Osteoblast (primary cell): ENCODE measurements around the gene PNKD. TPM values are rescaled to one million over a fixed set of nuclear protein-coding genes. Genes with fewer than 3 reads are reported as not detected.
A peak's percentile ranks its signal among the peaks of the same experiment; 100 is the strongest.

Source experiments
- DNase-seq: peaks from one replicate; pipeline ENCODE4 v3.0.0; 2011; ENCODE audit warnings: low spot score, mixed read lengths; ENCODE audit not compliant: insufficient read length; ENCODE audit errors: missing footprints
- H2AFZ ChIP-seq: 2 replicates; pipeline ENCODE4 v1.6.0; 2011; ENCODE audit warnings: mild to moderate bottlenecking, low read length
- H3K27ac ChIP-seq: 2 replicates; pipeline ENCODE4 v1.5.1; 2011; ENCODE audit warnings: mild to moderate bottlenecking, low read depth, low read length, moderate library complexity
- H3K27me3 ChIP-seq: 2 replicates; pipeline ENCODE4 v1.6.0; 2012; ENCODE audit warnings: mild to moderate bottlenecking, control low read depth, inconsistent platforms, low read length, moderate library complexity; ENCODE audit not compliant: insufficient read depth
- H3K36me3 ChIP-seq: 2 replicates; pipeline ENCODE4 v1.5.1; 2011; ENCODE audit warnings: mild to moderate bottlenecking, low read length, control low read depth, moderate library complexity; ENCODE audit not compliant: insufficient read depth
- H3K4me1 ChIP-seq: 2 replicates; pipeline ENCODE4 v1.5.1; 2011; ENCODE audit warnings: mild to moderate bottlenecking, low read length, control low read depth, moderate library complexity; ENCODE audit not compliant: insufficient read depth
- H3K4me2 ChIP-seq: 2 replicates; pipeline ENCODE4 v1.6.0; 2011; ENCODE audit warnings: mild to moderate bottlenecking, low read length; ENCODE audit not compliant: insufficient read depth
- H3K4me3 ChIP-seq: fragments of 200-600 bp; sonication (generic); 3 replicates; pipeline ENCODE4 v1.5.1; 2012; ENCODE audit warnings: mild to moderate bottlenecking, low read length, inconsistent platforms; ENCODE audit not compliant: insufficient read depth
- H3K79me2 ChIP-seq: 2 replicates; pipeline ENCODE4 v1.6.0; 2012; ENCODE audit warnings: mild to moderate bottlenecking, low read length, control low read depth, inconsistent platforms; ENCODE audit not compliant: insufficient read depth
- H3K9me3 ChIP-seq: 2 replicates; pipeline ENCODE4 v1.5.1; 2011; ENCODE audit warnings: low read depth, low read length, control low read depth
- H4K20me1 ChIP-seq: 2 replicates; pipeline ENCODE4 v1.6.0; 2012; ENCODE audit warnings: mild to moderate bottlenecking, low read length, control low read depth; ENCODE audit not compliant: insufficient read depth
- total RNA-seq: library from RNA; depleted of rRNA; stranded (reverse); fragments of >200 nt; gene quantifications from 2 replicates; pipeline ENCODE4 v1.2.3, GENCODE V29; 2012
- TF ChIP-seq, protein P1 (sequence below): IDR thresholded peaks from 2 replicates; pipeline ENCODE4 v1.5.1; 2011; ENCODE audit warnings: mild to moderate bottlenecking, low read depth, low read length, moderate library complexity; ENCODE audit errors: extremely low read depth

PNKD gene
- total RNA-seq, 1 donor, result 23.2 TPM

DNA sequence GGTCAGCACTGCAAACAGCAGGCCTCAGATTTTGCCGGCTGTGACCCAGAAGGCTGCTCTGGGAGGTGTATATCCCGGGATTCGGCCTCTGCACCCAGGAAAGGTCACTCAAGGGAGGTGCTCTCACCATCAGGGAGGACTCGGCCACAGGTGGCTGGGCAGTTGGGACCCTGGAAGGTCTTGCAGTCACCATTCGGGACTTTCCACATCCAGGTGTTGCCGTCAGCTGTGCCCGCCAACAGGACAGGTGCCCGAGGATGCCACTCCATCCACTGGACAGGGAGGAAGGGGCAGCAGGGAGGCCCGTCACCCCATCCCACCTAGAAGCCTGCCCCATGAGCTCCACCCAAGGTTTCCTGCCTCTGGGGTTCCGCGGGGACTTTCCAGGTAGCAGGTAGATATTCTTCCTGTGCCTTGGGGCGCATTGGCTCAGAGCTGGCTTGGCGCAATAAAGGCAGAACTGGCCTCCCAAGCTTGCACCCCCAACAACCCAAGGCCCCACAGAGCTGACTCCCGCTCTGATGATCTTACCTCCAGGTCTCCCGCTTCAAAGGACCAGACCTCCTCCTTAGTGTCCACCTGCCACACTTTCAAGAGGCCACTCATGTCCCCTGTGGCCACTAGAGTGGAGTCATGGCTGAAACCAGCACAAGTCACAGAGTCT lies 3.9 kb upstream of the PNKD start:
- Histone ChIP-seq H3K36me3 (peaks cover 41% of the 10 kb centered on the region), H3K27ac (no peak overlapping the region), H3K27me3 (no peaks in the 10 kb centered on the region), H4K20me1 (peaks cover 20% of the 10 kb centered on the region), H3K9me3 (no peaks in the 10 kb centered on the region), H2AFZ (no peak overlapping the region), H3K4me1 (peaks cover 14% of the 10 kb centered on the region), H3K4me3 (no peak overlapping the region), H3K4me2 (no peak overlapping the region), H3K79me2 (peaks cover 28% of the 10 kb centered on the region)
- TF ChIP-seq, protein P1, sequence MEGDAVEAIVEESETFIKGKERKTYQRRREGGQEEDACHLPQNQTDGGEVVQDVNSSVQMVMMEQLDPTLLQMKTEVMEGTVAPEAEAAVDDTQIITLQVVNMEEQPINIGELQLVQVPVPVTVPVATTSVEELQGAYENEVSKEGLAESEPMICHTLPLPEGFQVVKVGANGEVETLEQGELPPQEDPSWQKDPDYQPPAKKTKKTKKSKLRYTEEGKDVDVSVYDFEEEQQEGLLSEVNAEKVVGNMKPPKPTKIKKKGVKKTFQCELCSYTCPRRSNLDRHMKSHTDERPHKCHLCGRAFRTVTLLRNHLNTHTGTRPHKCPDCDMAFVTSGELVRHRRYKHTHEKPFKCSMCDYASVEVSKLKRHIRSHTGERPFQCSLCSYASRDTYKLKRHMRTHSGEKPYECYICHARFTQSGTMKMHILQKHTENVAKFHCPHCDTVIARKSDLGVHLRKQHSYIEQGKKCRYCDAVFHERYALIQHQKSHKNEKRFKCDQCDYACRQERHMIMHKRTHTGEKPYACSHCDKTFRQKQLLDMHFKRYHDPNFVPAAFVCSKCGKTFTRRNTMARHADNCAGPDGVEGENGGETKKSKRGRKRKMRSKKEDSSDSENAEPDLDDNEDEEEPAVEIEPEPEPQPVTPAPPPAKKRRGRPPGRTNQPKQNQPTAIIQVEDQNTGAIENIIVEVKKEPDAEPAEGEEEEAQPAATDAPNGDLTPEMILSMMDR, result no peak
- peak; percentile 13 for DNase-seq

DNA sequence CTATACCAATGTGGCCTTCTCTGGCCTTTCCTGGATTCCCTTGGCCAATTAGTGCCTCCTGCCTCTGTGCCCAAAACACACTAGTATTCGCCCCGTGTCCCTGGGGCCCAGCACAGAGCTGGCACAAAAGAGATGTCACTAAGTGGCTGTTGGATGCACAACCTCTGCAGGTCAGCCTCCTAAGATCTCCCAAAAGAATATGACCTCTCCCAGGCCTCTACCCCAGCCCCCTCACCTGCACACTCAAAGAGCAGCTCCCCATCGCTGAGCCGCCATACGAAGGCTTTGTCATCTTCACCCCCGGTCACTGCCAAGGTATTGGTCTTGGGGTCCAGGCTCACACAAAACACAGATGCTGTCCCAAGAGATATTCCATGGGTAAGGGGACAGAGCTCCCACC lies 3.1 kb upstream of the PNKD start:
- Histone ChIP-seq H3K27ac (no peak overlapping the region), H3K4me3 (no peak overlapping the region), H3K4me2 (no peak overlapping the region), H3K36me3 (peaks cover 41% of the 10 kb centered on the region), H3K79me2 (peaks cover 36% of the 10 kb centered on the region), H3K4me1 (peaks cover 21% of the 10 kb centered on the region), H3K27me3 (no peaks in the 10 kb centered on the region), H2AFZ (no peak overlapping the region), H4K20me1 (peaks cover 26% of the 10 kb centered on the region), H3K9me3 (no peaks in the 10 kb centered on the region)
- TF ChIP-seq, protein P1, result no peak
- peak; percentile 62 for DNase-seq

DNA sequence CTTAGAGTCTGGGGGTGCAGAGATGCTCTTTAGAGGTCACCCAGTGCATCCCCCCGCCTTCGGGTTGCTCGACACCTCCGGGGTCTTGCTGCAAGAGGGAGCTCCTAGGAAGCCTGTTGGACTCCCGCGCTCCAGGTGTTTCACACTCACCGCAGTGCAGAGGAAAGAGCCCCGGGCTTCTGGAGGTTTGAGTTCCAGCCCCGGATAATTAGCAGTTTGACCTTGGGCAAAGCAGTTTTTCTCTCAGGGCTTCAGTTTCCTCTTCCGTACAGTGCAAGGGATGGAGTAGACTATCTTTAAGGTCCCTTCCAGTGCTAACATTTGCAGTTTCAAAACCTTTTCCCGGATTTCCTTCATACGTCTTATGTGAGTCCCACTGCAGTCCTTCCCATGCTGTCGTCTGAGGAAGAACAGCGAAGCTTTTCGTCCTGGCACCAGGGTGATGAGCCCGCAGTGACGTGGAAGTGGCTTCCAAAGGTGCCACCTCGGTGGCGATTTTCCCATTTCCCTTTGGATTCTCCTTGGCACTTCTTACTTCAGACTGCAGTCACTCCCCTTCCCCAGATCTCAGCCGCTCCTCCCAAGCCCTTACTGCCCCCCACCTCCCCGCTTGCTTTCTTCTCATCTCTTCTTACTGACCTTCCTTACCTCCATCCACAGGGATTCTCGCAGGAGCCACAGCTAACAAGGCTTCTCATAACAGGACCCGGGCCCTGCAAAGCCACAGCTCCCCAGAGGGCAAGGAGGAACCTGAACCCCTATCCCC lies 585 bp downstream of the PNKD start:
- Histone ChIP-seq H3K27me3 (no peaks in the 10 kb centered on the region), H3K79me2 (peaks cover 55% of the 10 kb centered on the region), H3K4me3 (peak overlapping the region; percentile 97), H4K20me1 (peaks cover 24% of the 10 kb centered on the region), H3K9me3 (no peaks in the 10 kb centered on the region), H3K4me2 (peak overlapping the region; percentile 99), H3K27ac (peak overlapping the region; percentile 69), H3K4me1 (peaks cover 30% of the 10 kb centered on the region), H2AFZ (peak overlapping the region; percentile 87), H3K36me3 (peaks cover 47% of the 10 kb centered on the region)
- TF ChIP-seq, protein P1, result no peak
- peak; percentile 81 for DNase-seq

DNA sequence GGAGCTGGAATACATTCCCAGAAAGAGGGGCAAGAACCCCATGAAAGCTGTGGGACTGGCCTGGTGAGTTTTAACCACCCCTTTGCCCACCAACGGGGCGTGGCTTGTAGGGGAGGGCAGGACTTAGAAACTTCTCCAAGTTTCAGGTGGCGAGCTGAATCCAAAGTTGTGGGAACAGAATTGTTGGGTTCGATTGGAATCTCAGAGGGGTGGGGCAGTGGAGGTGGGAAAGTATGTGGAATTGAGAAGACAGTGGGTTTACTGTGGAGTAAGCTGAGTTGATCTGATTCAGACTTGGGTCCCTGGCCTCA lies 1.1 kb downstream of the PNKD start:
- H3K9me3 ChIP-seq, result no peaks in the 10 kb centered on the region
- H2AFZ ChIP-seq, result no peak overlapping the region
- TF ChIP-seq, protein P1, result no peak
- H3K27ac ChIP-seq, result peak overlapping the region; percentile 69
- peak overlapping the region; percentile 99 for H3K4me2 ChIP-seq
- H3K4me1 ChIP-seq, result peaks cover 30% of the 10 kb centered on the region
- H3K27me3 ChIP-seq, result no peaks in the 10 kb centered on the region
- peak overlapping the region; percentile 97 for H3K4me3 ChIP-seq
- peaks cover 59% of the 10 kb centered on the region for H3K79me2 ChIP-seq
- DNase-seq, result peak; percentile 65
- H3K36me3 ChIP-seq, result peaks cover 47% of the 10 kb centered on the region
- H4K20me1 ChIP-seq, result peaks cover 20% of the 10 kb centered on the region
